AG09309 (cell line): ENCODE measurements around the gene PHACTR3.

ENCODE experiments used
- DNase-seq: peaks from one replicate; pipeline ENCODE4 v3.0.0-alpha.2; 2010; ENCODE audit warnings: low read depth
- H3K4me3 ChIP-seq: 2 replicates; pipeline ENCODE4 v1.5.1; 2011; ENCODE audit warnings: mild to moderate bottlenecking, low read depth, low read length, moderate library complexity; ENCODE audit not compliant: control insufficient read depth
- CTCF ChIP-seq: IDR thresholded peaks from 2 replicates; pipeline ENCODE4 v1.5.1; 2011; ENCODE audit warnings: mild to moderate bottlenecking, low read depth, low read length, inconsistent platforms; ENCODE audit not compliant: insufficient read depth, control insufficient read depth; ENCODE audit errors: missing control alignments

Gene PHACTR3

DNA sequence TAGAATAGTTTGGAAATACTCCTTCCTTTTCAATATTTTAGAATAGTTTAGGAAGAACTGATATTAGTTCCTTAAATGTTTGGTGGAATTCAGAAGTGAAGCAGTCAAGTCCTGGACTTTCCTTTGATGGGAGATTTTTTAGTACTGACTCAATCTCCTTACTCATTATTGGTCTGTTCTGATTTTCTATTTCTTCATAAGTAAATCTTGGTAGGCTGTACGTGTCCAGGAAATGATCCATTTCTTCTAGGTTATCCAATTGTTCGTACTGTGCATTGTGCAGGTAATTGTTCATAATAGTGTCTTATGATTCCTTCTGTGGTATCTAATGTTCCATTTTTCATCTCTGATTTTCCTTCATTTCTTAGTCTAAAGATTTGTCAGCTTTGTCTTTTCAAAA, 190.2 kb downstream of the PHACTR3 start:
- TF ChIP-seq CTCF: no peak
- H3K4me3 ChIP-seq: no peak overlapping the region
- no peak for DNase-seq

DNA sequence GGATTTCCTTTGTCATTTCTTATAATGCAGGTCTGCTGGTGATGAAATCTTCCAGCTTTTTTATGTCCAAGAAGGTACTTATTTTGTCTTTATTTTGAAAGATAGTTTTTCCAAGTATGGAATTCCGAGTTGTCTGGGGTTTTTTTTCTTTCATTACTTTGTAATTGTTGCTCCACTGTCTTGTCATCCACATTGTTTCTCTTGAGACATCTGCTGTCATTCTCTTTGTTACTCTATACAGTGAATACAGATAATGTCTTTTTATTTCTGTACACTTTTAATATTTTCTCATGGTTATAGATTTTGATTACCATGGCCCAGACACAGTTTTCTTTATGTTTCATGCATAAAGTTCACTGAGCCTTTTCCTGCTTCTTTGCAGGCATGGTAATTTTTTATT, 196.0 kb downstream of the PHACTR3 start:
- TF ChIP-seq CTCF: no peak
- H3K4me3 ChIP-seq: no peak overlapping the region
- DNase-seq: no peak

GRCh38 chr20:59802018-59802417, 197.7 kb downstream of the PHACTR3 start:
- no peak for TF ChIP-seq CTCF
- H3K4me3 ChIP-seq: no peak overlapping the region
- DNase-seq: no peak

DNA sequence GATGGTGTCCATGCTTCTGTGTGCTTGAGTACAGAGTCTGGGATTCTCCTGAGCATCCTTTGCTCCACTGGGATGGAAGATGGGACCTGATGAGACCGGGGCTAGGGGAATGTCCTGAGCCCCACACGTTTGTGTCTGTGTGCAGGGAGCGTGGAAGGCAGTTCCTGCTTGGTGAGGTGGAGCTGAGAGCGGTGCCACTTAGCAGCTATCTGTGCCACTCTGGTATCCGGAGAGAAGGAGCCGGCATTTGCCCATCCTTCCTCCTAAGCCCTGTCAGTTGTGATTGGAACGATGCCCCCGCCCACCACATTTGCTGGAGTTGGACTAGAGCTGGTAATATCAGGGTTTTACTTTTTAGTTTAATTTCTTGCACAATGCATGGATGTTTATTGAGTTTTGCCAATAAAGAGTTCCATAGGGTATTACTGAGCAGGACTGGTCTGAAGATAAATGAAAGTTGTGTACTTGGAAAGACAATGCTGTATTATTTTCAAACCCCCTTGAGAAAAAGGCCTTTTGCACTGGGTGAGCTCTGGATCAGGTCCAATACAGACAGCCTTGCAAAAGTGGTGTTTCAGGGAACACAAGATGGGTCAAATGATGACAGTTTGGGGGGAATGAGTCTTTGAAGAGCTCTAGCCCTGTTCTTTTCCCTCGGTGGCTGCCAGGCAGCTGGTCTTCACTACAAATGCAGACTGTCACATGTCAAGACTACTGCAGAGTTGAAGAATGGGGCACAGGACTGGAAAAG, 198.3 kb downstream of the PHACTR3 start:
- no peak for DNase-seq
- TF ChIP-seq CTCF: no peak
- H3K4me3 ChIP-seq: no peak overlapping the region

DNA sequence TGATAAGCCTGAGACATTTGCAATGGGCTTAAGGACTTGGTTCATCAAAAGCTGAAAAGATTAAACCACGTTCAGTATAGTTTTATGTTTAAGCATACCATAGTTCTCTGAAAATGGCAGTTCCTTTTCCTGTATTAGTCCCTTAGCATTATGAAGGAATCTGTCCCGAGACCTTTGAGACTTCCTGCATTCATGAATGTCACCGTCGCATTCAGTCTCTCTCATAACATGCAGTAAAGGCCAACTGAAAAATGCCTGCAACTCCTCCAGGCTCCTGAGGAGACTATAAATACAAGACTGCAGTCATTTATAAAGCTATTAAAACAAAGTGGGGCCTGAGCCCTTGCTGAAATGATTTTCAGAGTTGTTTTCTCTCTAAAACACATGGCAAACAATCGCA, 200.0 kb downstream of the PHACTR3 start:
- no peak for DNase-seq
- H3K4me3 ChIP-seq: no peak overlapping the region
- no peak for TF ChIP-seq CTCF

GRCh38 chr20:59804871-59805665, 200.7 kb downstream of the PHACTR3 start:
- DNase-seq: no peak
- TF ChIP-seq CTCF: no peak
- no peak overlapping the region for H3K4me3 ChIP-seq
